Glomerular visceral epithelial cell (primary cell): Measurements from ENCODE around the gene CCM2.

Source experiments
- DNase-seq: peaks from one replicate; pipeline ENCODE4 v3.0.0-alpha.2; 2016; ENCODE audit errors: extremely low spot score

The CCM2 gene

DNA sequence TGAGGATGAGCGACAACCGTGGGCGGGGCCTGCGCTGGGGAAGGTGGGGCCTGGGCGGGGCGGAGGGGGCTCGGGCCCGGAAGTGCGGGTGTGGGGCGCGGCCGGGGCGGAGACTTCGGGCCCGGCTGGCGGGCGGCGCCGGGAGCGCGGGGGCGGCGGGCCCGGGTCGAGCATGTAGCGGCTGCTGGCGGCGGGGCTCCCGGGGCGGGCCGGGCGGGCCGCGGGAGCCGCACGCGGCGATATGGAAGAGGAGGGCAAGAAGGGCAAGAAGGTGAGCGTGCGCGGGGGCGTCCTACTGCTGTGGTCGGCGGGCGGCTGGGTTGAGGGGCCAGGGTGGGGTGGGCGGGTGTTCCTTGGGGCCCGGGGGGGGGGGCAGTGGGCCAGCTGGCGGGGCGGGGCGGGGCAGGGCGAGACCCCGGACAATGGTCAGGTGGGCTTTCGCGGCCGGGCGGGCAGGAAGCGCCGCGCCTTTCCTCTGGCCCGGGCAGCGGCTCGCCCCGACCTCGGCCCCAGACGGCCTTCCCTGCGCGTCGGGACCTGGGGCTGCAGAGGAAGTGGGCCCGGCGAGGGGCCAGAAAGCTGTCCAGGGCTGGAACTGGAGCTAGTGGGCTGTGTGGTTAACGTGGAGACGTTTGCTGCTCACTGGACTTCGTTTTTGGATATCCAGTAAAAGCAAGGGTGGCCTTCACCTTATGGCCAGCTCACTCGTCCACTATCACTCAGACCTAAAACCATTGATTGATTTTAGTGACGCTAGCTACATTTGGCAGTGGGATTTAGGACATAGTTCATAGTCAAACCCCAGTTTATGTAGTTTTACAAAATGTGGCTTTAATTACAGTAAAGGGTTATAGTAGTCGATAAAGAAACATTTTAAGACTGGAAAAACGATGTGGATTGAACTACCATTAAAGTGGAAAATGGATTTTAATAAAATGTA is at the start of gene CCM2:
TSS of gene CCM2 (plus strand) at position 109 of the 940 bp plus-strand sequence. CDS start at position 242, 133 bp downstream.
- peak; percentile 50 for DNase-seq

DNA sequence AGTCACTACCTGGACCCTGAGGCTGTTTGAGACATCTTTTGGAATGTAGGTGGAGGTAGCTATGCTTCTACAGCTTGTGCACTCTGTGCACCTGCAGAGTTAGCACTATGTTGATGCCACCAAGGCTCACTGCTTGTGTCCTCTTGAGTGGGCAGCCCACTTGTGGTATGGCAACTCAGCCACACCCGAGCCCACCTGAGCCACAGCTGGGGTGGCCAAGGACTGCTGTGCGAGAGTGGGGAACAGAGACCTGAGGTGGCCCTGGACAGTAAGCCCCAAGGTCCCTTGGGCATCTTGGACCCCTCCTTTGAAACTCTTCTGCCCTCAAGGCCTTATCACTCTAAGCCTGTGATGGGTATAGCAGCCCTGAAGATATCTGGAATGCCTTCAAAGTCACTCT is 46.8 kb upstream of the CCM2 start:
- DNase-seq = no peak

DNA sequence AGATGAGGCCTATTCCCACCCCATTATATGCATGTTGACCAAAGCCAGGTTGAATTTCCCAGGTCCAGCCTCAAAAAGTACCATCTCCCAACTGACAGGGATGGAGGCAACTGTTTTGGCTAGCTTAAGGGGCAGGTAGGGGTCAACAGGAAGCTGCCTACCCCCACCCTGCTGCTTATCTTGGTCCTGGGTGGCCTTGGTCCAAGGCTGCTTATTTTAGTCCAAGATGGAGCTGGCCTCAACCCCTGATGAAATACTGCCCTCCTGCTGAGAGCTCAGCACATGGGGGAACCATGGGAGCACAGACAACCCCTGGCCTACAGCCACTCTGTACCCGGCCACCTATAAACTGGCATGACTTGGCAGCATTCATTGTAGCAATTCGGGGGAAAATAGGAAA is 44.3 kb upstream of the CCM2 start:
- DNase-seq = no peak

DNA sequence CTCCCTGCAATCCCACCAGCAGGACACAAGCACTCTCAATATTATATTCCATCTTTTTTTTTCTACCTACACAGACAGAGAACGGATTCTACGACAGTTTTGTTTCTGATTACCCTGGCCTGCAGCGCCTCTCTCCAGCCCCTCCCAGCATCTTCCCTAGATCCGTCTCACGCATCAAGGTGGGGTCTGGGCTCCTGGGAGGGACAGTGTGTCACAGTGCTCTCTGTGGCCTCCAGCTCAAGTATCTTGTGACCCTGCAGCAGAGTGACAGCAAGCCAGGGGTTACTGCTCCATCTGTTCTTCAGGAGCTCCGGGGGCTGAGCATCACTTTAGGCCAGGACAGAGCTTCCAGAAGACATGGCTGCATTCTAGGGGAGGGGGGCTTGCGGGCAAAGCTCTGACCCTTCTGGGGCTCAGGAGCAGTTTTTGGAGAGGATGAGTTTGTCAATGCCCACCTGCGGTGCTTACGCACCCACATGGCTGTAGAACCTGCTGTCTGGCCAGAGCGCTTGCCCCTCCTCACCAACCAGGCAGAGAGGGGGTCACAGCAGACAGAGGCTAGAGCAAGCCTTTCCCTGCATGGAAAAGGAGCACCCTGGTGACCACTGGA is 43.7 kb upstream of the CCM2 start:
- no peak for DNase-seq

DNA sequence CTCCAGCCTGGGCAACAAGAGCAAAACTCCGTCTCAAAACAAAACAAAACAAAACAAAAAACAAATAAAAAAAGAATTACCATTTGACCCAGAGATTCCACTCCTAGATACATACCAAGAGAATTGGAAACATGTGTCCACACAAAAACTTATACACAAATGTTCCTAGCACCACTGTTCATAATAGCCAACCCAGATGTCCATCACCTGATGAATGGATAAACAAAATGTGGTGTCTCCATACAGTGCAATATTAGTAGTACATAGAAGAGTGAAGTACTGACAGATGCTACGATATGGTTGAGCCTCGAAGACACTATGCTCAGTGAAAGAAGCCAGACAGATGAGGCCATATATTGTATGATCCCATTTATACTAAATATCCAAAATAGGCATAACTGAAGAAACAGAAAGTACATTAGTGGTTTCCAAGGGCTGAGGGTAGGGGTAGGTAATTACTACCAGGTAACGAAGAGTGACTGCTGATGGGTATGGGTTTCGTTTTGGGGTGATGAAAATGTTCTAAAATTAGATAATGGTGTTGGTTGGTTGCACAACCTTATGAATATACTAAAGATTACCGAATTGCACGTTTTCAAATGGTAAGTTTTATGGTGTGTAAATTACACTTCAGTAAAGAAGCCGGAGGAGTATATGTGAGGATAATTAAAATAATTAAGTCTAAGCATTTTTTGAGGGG is 41.2 kb upstream of the CCM2 start:
- DNase-seq = no peak

DNA sequence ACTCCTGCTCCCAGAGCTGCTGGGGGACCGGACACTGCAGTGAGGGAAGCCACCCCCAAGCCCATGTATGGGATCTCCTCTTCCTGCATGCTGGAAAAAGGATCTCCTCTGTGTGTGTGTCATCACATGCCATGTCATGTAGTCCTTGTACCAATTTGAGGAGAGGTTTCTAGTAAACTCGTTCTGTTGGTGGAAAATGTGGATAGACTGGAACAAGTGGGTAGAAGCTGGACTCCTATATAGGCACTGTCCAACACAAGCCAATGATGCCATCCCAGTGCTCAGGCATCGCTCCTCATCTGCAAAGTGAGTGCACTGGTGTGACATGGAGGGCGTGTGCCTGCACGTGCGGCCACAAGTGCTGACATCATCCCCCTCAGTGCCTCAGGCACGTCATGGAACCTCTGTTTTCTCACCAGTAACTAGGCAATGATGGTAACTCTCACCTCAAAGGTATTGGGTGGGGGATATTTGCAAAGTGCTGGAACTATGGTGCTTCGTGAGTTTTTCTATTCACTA is 40.5 kb upstream of the CCM2 start:
- DNase-seq = no peak

DNA sequence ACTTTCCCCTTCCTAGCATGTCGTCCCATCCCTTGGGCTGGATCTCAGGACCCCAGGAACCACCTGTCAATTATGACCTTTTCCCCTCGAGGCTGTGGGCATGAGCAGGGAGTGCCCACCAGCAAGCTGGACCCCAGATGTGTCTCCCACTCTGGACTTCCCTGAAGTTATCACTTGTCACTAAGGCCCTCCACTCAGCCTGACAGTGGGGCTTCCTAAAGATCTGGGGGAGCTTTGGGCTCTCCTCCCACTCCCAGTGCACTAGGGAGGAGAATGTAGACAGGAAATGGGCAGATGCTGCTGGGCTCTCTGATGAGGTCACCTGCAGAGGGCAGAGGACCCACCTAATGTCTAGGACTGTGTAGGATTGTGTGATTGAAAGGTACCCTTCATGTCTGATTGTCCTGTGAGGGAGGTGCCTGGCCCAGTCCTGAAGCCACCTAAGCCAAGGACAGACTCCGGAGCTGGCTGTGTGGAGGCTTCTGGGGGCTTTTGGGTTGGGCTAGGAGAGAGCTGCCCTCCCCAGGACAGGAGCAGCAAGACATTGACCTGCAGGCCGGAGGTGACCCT is 39.9 kb upstream of the CCM2 start:
- DNase-seq = no peak

DNA sequence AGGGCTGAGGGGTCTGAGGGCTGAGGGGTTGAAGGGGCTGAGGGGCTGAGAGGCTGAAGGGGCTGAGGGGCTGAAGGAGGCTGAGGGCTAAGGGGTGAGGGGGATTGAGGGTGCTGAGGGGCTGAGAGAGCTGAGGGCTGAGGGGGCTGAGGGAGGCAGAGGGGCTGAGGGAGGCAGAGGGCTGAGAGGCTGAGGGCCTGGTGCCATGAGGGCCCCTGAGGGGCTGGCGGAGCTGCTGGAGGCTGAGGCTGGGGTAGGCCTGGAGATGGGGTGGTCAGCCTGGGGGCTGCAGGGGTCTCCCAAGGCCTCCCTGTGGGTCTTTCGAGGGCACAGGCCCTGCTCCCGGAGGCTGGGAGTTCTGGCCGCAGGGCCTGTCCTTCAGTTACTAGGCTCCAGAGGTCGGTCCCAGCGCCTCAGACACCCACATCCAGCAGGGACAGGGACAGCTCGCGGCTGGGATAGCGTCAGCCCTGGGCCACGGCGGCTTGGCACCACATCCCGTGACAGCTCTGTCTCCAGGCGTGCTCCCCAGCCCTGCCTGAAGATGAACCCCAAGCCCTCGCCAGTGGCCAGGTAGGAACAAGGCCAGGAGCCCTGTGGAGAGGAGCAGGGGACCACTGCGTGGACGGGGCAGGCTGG is 38.0 kb upstream of the CCM2 start:
- DNase-seq = no peak

DNA sequence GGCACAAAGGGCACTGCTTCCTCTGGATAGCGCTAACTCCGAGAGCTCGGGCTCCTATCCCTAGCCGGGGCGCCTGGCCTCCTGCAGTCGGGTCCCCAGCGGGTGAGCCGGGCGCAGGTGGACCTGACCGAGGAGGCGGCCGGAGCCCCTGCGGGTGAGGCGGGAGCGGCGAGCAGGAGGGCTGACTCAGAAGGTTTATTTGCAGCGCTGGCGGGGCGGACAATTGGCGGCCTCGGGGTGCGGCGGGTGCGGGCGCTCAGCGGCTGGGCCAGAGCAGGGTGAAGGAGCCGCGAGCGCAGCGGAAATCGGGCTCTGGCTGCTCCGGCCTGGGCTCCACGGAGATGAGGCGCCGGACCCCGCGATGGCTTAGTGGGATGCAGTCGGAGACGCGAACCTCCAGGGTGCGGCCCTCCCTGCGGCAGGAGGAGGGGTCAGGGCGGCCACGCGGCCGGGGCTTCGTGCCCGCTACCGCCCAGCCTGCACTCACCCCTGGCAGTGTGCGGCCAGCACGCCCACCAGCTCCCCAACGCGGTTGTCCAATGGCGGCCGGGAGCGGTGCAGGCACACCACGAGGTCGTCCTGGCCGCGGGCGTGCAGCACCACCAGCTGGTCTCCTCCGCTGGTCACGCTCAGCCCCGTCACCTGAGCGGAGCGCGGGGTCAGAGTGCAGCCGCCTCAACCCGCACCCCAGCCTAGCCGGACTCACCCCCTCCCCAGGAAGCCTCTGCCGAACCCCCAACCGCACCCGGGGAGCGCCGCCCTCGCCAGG is 37.3 kb upstream of the CCM2 start:
- peak; percentile 20 for DNase-seq

DNA sequence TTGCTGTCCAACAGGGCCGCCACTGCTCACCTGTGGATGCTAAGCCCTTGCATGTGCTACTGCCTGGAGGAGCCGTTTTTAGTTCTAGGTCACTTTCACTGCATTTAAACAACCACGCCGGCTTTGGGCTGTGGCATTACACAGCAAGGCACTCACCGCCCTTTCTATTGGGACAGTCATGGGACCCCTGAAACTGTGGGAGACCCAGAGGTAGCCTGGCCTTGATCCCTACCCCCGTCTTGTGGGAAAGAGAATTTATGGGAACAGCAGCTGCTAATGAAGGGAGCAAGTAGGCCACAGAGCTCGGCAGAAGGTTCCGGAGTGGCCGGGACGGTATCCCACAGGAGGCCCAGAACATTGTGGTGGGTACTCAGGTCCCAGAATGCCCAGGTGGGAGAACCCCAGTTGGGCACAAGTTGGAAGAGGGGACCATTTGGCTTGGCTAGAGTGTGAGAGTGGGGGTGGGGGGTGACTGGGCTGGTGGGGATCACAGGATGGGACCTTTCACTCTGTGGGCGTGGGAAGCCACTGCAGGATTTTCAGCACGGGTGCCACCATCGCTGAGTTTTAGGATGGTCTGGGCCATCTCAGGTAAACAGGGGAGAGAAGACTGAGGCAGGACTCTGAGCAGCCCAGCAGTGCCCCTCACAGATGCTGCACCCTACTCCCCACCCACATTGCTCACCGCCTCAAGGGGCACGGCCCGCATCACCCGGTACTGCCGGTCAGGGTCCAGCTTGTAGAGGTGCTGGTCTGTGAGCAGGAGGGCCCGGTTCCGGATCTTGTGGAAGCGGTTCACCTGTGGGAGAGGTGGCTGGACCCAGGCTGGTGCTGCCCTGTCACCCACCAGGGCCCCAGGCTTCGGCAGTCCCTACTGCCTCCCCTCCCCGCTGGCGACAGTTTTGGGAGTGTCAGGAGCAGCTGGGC is 36.4 kb upstream of the CCM2 start:
- DNase-seq = no peak

DNA sequence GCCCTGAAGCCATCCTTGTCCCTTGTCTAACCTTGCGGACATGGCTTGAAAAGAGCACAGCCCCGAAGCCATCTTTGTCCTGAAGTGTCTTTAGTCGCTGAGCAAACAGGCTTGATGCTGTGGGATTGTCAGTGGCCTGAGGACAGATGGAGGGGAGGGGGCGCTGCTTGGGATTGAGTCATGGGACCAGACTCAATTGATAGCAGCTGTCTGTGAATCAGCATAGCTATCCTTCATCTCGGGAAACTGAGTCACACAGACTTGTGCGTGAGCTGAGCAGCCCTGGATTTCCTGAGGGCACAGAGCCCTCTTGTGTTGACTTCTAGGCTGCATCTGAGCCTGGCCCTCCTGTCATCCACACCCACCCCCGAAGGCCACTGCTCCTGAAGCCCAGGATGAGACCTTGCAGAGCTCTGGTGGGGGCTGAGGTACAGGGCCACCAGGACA is 35.6 kb upstream of the CCM2 start:
- no peak for DNase-seq

DNA sequence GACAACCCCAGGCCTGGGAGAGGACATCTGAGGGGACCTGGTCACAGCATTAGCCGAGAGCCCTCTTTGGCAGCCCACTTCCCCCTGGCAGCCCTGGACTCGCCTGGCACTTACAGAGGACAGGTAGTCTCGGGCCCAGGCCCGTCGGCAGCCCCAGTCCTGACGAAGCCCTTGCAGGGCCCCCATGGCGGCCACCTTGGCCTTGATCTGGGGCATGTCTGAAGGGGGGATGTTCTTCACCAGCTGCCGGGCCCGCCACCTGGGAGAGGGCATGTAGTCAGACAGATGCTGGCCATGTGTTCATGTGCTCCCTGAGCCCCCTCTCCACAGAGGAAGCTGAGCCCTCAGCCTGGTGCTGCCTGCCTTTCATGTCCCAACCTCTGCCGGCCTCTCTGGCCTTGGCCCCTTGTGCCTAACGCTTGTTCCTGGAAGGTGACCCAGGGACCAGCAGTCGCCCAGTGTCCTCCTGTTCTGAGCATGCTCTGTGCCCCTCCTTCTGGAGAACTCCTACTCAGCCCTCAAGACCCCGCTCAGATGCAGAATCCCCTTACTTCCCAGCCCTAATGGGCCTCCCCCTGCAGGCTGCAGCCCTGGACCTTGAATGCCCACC is 35.1 kb upstream of the CCM2 start:
- DNase-seq = no peak

DNA sequence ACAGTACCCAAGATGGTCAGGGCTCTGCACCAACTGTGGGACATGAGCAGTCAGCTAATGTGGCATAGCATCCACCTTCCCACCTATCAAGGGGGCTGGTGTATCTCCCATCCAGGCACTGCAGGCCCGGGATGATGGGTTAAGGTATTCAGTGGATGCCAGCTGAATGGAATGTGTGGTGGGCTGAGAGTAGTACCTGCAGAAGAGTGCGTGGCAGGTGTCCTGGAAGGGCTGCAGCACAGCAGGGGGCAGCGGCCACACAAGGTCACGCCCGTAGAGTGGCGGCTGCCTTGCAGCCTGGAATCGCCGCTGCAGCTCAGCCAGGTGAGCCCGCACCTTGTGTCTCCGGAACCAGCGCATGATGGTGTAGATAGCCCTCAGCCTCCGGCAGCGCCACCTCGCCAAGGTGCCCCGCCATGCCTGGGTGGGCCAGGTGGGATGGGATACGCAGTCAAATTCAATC is 34.5 kb upstream of the CCM2 start:
- DNase-seq = no peak

DNA sequence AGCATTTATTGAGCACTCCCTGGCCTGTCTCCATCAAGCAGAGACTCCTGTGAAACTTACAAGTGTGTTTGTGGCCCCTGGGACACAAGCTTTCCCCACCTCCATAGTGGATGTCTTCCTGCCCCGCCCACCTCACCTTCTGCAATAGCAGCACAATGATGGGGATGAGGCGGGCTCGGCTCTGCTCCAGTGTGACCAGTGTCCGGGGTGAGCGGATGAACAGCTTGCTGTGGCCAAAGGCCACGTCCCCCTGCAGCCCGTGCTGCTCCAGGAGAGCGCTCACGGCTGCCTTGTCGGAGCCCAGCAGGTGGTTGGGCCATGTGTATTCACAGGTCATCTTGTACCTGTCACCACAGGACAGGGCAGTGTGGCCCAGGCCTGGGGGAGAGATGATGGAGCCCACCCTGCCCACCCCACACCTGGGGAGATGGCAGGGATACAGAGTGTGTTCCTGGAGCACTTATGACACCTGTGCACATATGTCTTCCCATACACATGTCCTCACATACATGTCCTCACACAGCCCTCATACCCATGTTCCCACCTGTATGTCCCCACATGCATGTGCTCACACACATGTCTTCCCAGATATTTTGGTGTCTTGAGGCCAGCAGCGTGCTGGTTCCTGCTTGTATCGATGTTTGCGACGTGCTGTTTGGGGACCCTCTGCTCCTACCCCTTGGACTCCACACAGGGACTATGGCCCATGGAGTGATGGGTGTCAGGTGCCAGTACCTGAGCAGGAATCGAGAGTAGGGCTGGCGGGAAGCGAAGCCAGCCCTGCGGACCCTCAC is 33.9 kb upstream of the CCM2 start:
- no peak for DNase-seq

DNA sequence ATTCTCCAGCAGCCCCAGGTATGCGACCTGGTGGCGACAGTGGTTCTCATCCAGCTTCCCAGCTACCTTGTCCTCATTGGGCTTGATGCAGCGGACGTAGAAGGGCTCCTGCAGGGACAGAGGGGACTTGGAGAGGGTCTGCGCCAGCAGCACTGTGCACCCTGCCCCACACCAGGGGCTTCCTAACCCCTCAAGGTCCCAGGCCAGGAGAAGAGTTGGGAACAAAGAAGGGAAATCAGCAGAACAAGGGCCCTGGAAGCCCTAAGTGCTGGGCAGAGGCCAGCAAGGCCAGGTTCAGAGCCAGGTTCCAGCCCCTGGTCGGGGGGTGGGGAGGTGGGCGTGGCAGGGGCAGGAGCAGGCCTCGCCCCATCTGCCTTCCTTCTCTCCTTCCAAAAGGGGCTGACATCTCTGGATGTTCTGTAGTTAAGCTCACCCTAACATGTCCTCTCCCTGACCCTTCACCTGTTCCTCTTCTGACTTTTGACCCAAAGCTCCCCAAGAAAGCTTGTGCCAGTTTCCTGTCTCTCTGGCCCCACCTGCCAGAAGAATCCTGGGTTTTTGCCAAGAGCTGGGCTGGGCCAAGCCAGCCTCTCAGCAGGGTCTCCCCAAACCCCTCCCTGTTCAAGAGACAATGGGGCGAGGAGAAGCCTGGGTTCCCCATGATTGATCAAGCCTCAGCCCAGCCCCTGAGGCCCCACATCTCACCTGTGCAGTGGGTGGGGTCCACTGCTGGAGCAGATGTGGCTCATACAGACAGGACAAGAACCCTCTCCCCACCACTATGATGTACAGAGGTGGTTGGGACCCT is 33.1 kb upstream of the CCM2 start:
- no peak for DNase-seq

DNA sequence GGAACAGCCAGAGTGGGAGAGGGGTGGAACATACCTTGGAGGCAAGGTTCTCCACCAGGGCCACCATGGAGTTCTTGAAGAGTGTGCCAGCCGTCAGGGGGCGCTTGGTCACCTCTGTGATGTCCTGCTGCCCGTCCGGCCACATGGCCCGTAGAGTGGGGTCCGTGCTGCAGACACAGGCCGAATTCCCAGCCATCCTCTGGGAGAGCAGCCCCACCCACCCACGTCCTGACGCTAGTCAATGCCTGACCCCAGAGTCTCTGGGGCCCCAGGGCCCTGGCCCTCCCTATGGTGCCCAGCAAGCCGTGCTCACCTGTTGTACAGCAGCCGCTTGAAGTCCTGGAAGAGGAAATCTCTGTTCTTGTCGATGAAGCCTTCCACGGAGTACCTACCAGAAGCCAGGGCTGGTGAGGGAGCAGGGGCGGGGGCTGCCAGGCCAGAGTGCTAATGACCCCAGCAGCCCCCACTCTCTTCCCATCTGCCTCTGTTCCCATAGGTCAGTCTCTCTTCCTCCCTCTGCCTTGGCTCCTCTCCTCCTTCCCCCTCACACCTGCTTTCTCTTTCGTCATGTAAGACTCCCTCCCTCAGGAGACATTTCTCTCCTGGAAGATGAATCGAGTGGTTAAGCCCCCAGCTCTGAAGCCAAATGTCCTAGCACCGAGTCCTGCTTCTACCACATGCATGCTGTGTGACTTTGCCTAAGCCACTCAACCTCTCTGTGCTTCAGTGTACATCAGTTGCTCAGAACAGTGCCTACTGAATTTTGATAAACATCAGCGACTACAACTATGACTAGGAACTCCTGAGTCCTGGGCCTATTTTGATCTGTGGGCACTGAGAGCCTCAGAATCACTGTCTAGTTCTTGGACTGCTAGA is 32.2 kb upstream of the CCM2 start:
- no peak for DNase-seq
